ENCODE data around the gene RBCK1. TPM values are rescaled to one million over a fixed set of nuclear protein-coding genes. Genes with fewer than 3 reads are reported as not detected.
A peak's percentile ranks its signal among the peaks of the same experiment; 100 is the strongest.
"Not testable (repeated sequence)": the region's sequence is repeated elsewhere in the genome, so short reads cannot be mapped to it uniquely, and the experiment has no call there.

RBCK1 gene
- total RNA-seq, 1 experiment from 2014 or later = 155 TPM

DNA sequence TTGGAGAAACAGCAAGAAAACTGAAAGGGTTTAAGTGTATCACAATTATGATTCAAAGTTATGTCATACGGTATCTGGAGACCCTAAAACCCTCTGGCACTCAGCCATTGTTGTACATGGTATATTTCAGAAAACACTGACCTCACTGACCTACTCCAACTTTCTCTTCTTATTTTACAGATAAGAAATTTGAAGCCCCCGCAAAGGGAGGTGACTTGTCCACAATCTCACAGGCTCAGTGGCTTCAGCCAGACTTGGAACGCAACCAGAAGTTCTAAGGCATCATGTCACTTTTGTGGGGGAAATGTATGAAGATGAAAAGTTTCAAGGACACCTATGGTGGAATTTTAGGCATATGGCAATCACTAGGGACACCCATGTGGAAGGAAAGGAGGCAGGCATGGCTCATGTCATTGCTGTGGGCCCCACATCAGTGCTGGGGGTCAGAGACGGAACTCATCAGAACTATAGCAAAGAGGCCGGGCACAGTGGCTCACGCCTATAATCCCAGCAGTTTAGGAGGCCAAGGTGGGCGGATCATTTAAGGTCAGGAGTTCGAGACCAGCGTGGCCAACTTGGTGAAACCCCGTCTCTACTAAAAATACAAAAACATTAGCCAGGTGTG is 32.7 kb upstream of the RBCK1 start:
- no peak for DNase-seq (ENCODE audit: low read depth)

DNA sequence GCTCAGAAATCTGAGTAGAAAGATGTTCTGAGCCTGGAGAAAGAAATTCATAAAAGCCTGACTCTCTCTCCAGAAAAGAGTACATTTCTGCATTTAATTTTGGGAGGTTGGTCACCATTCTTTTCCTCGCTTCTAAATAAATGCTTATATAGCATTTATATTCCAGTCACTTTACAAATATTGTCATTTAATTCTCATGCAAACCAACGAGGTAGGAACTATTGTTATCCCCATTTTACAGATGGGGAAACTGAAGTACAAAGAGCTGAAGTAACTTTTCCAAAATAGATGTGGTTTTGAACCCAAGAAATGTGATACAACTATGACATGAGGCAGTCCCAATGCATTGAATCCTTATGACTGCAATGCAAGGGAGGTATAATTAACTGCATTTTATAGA is 32.0 kb upstream of the RBCK1 start:
- DNase-seq (ENCODE audit: low read depth) = no peak

GRCh38 chr20:376750-377149 is 31.3 kb upstream of the RBCK1 start:
- DNase-seq (ENCODE audit: low read depth) = no peak

DNA sequence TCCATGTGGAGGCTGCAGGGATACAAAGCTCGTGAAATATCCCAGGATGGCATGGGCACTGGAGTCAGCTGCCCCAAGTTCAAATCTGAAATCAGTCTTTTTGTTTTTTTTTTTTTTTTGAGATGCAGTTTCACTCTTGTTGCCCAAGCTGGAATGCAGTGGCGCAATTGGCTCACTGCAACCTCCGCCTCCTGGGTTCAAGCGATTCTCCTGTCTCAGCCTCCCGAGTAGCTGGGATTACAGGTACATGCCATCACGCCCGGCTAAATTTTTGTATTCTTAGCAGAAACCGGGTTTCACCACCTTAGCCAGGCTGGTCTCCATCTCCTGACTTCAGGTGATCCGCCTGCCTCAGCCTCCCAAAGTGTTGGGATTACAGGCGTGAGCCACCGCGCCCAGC is 30.5 kb upstream of the RBCK1 start:
- DNase-seq (ENCODE audit: low read depth) = not testable (repeated sequence)

DNA sequence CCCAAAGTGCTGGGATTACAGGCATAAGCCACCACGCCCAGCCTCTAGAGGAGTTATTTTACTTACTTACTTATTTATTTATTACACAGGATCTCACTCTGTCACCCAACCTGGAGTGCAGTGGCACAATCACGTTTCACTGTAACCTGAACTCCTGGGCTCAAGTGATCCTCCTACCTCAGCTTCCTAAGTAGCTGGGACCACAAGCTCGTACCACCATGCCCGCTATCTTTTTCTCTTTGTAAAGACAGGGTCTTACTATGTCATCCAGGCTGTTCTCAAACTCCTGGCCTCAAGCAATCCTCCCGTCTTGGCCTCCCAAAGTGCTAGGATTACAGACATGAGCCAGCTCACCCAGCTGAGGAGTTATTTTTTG is 29.1 kb upstream of the RBCK1 start:
- no peak for DNase-seq (ENCODE audit: low read depth)

- DNase-seq (ENCODE audit: low read depth) = peak; percentile 61
Observed at GRCh38 chr20:380763-381580, 27.1 kb upstream of the RBCK1 start.

GRCh38 chr20:381581-382290 is 26.4 kb upstream of the RBCK1 start:
- DNase-seq (ENCODE audit: low read depth) = peak; percentile 58

DNA sequence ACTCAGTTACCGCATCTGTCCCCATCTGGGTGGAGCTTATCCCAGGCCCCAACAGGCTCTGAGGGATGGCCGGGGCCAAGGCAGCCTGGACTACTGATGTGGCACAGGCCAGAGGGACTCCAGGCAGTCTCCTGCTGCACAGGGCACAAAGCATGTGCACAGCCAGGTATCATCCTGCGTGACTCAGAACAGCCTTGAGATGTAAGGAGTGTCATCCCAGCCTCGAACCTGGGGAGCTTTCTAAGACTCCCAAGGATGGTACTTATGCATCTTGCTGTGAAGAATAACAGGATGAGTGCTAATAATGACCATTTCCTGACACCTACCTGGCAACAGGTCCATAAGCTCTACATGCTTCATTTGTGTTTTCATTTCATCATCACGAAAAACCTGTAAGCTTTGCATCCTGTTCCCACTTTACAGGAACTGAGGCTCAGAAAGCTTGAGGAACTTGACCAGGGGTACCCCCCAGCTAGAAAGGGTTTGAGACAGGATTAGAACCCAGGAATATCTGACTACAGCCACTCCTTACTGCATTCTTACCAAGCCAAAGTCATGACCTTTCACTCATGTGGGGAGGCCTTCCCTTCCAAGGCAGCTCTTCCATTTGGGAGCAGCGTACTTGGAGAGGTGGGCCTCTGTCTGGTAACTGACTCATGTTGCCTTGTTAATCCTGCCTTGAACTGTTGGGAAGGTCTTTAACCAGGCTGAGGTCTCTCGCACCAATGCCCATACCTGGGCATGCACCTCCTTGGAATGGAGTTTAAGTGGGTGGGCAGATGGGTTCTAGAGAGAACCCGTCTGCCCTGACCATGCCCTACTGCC is 25.6 kb upstream of the RBCK1 start:
- DNase-seq (ENCODE audit: low read depth) = no peak

DNA sequence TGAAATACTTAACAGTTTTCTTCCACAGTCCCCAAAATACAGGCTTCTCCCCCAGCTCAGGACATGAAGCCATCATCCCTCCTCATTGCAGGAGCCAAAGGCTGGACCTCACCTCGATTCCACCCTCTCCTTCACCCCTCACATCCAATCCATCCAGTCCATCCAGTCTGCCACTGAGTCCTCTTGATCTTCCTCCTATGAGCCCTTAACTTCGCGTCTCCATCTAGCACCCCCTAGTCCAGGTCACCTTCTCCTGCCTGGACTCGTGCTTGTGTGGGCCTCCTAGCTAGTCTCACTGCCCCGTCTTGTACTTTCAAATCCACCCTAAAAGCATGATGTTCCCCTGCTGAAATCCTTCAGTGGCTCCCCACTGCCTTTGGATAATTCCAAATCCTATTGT is 24.2 kb upstream of the RBCK1 start:
- DNase-seq (ENCODE audit: low read depth) = no peak

GRCh38 chr20:384723-385122 is 23.4 kb upstream of the RBCK1 start:
- no peak for DNase-seq (ENCODE audit: low read depth)

- DNase-seq (ENCODE audit: low read depth) = no peak
Observed at GRCh38 chr20:385448-385847, 22.7 kb upstream of the RBCK1 start.

GRCh38 chr20:386634-387033 is 21.5 kb upstream of the RBCK1 start:
- not testable (repeated sequence) for DNase-seq (ENCODE audit: low read depth)

- no peak for DNase-seq (ENCODE audit: low read depth)
Observed at GRCh38 chr20:387520-387919, 20.6 kb upstream of the RBCK1 start.

DNA sequence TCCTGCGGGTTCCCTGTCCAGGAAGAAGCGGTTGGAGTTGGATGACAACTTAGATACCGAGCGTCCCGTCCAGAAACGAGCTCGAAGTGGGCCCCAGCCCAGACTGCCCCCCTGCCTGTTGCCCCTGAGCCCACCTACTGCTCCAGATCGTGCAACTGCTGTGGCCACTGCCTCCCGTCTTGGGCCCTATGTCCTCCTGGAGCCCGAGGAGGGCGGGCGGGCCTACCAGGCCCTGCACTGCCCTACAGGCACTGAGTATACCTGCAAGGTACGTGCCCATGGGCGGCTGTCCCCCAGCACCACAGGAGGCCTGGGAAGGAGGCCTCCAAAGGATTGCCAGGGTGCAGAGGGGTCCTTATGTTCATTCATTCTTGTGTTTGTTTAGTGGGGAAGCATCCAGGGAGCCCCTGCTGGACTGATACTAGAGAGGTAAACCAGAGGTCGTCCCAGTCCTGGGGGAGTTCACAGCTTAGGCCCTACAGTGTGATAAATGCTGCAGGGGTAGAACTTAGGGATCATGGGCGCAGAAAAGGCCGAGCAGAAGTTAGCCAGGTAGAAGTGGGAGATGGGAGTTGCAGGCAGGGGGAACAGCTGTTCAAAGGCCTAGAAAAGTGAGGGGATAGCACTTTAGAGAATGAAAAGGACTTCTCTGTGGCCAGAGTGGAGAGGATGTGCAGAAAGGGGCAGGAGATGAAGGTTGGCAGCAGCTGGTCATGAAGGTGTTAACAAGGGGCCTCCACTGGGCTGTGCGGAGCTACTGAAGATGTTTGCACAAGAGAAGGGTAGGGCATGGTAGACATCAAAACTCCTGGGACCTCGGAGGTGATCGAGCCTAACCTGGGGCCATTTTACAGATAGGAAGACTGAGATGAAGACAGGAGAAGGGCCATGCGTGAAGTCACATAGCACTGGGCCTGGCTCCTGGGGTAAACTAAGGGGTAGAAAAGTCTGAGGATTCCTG is 19.8 kb upstream of the RBCK1 start:
- DNase-seq (ENCODE audit: low read depth) = no peak

DNA sequence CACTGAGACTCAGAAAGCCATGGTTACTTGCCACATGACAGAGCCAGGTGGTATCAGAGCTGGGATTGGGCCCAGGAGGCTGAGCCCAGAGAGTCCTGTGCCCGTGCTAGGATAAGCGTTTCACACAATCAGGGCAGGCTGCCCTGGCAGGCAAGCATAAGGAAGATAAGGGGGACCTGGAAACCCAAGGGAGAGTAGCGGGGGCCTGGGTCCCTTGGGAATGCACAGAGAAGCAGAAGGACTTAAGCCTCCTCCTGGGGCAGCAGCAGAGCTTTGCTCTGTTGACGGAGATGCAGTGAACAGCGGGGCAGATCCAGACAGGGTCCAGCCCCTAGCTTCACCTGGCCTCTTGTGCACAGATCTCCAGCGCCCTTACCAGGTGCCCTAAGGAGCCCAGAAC is 18.9 kb upstream of the RBCK1 start:
- DNase-seq (ENCODE audit: low read depth) = no peak

DNA sequence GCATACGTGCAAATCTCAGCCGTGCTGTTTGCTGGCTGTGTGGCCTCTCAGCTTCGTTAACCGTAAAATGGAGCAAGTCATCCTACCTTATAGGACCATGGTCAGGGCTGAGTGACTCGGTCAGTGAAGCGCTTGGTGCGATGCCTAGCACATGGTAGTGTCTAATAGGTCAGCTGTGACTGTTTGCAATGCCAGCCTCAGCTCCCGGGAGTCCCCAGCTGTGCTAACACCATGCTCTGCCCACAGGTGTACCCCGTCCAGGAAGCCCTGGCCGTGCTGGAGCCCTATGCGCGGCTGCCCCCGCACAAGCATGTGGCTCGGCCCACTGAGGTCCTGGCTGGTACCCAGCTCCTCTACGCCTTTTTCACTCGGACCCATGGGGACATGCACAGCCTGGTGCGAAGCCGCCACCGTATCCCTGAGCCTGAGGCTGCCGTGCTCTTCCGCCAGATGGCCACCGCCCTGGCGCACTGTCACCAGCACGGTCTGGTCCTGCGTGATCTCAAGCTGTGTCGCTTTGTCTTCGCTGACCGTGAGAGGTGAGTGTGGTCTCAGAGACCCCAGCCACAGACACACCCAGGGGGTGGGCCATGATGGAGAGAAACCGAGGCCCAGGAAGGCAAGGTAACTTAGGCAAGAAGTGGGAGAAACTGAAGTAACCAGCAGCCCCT is 16.9 kb upstream of the RBCK1 start:
- no peak for DNase-seq (ENCODE audit: low read depth)

DNA sequence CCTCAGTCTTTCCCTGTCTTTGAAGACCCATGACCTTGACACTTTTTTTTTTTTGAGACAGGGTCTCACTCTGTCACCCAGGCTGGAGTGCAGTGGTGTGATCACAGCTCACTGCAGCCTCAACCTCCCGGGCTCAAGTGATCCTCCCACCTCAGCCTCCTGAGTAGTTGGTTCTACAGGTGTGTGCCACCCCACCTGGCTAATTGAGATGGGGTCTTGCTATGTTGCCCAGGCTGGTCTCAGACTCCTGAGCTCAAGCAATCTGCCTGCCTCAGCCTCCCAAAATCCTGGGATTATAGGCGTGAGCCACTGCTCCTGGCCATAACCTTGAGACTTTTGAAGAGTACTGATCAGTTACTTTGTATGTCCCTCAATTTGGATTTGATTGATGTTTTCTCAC is 14.8 kb upstream of the RBCK1 start:
- DNase-seq (ENCODE audit: low read depth) = not testable (repeated sequence)

GRCh38 chr20:396252-396618 is 11.9 kb upstream of the RBCK1 start:
- no peak for DNase-seq (ENCODE audit: low read depth)

- no peak for DNase-seq (ENCODE audit: low read depth)
Observed at GRCh38 chr20:396619-397431, 11.3 kb upstream of the RBCK1 start.
